Measurements from ENCODE around the gene OR4C3. TPM values are rescaled to one million over a fixed set of nuclear protein-coding genes. Genes with fewer than 3 reads are reported as not detected.
"Not testable (repeated sequence)": the region's sequence is repeated elsewhere in the genome, so short reads cannot be mapped to it uniquely, and the experiment has no call there.

The OR4C3 gene
- total RNA-seq (not detected), polyA plus RNA-seq (ENCODE audit: insufficient read length in 6 of 6) (not detected)
- long read RNA-seq, donor 1: 0 reads
- long read RNA-seq, donor 2: 0 reads
- long read RNA-seq, donor 3: 0 reads
- long read RNA-seq, donor 4: 0 reads
- long read RNA-seq, donor 5: 0 reads
- long read RNA-seq, donor 6: 0 reads
- long read RNA-seq, donor 7: 0 reads
- long read RNA-seq, donor 8: 0 reads
- long read RNA-seq, donor 9: 0 reads
- long read RNA-seq, donor 10: 0 reads
- long read RNA-seq, donor 11: 0 reads
- long read RNA-seq, donor 12: 0 reads

DNA sequence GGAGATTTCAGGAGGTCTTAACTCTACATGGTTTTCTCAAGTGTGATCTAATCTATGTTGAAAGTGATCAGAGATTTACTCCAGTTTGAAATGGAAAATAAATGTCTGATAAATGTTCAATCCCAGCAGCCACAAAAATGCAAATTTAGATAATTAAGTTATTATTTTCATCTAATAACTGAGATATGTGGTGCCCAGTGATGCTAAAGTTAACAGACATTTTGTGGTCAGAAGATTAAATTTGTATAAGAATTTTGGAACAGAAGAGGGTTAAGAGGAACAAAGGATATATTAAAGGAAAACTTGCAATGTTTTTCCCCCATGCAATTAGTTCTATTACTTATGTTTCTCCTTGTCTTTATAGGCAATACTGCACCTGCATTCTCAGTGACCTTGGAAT is at the start of gene OR4C3:
TSS of gene OR4C3 (plus strand) at position 301 of the 400 bp plus-strand sequence. CDS start 102 bp downstream, outside the sequence.
- H3K27me3 ChIP-seq; H3K4me3 ChIP-seq; H3K36me3 ChIP-seq; H3K27ac ChIP-seq; DNase-seq; intact Hi-C loops (cut with DNase I); H3K9me3 ChIP-seq; ATAC-seq; H3K4me1 ChIP-seq: not testable (repeated sequence)

DNA sequence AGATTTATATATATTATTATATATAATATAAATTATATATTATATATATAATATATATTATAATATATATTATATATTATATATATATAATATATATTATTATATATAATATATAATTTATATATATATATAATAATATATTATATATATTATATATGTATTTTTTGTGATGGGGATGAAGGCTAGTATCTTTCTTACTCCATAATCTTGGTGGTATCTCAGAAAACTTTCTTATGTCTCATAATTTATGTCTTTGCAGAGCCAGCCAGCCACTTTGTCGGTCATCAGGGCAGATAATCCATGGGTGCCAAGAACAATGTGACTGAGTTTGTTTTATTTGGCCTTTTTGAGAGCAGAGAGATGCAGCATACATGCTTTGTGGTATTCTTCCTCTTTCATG is 18.8 kb upstream of the OR4C3 start, which contains the start of gene OR4S1:
TSS of gene OR4S1 (plus strand) at position 301 of the 400 bp plus-strand sequence. CDS start at position 301, 0 bp downstream.
- Histone ChIP-seq H3K4me3 (no peak within 1 kb of the TSS), H3K9me3 (no peaks in the 10 kb centered on the region), H3K27me3 (no peaks in the 10 kb centered on the region), H3K4me1 (no peaks in the 10 kb centered on the region), H3K27ac (no peak within 1 kb of the TSS), H3K36me3 (no peaks in the 10 kb centered on the region)
- intact Hi-C loops (cut with DNase I): no loop called here
- ATAC-seq (no peak), DNase-seq (no peak)
- TF ChIP-seq, protein P1, sequence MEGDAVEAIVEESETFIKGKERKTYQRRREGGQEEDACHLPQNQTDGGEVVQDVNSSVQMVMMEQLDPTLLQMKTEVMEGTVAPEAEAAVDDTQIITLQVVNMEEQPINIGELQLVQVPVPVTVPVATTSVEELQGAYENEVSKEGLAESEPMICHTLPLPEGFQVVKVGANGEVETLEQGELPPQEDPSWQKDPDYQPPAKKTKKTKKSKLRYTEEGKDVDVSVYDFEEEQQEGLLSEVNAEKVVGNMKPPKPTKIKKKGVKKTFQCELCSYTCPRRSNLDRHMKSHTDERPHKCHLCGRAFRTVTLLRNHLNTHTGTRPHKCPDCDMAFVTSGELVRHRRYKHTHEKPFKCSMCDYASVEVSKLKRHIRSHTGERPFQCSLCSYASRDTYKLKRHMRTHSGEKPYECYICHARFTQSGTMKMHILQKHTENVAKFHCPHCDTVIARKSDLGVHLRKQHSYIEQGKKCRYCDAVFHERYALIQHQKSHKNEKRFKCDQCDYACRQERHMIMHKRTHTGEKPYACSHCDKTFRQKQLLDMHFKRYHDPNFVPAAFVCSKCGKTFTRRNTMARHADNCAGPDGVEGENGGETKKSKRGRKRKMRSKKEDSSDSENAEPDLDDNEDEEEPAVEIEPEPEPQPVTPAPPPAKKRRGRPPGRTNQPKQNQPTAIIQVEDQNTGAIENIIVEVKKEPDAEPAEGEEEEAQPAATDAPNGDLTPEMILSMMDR (IDR thresholded peaks at IDR 0.05): no peak

DNA sequence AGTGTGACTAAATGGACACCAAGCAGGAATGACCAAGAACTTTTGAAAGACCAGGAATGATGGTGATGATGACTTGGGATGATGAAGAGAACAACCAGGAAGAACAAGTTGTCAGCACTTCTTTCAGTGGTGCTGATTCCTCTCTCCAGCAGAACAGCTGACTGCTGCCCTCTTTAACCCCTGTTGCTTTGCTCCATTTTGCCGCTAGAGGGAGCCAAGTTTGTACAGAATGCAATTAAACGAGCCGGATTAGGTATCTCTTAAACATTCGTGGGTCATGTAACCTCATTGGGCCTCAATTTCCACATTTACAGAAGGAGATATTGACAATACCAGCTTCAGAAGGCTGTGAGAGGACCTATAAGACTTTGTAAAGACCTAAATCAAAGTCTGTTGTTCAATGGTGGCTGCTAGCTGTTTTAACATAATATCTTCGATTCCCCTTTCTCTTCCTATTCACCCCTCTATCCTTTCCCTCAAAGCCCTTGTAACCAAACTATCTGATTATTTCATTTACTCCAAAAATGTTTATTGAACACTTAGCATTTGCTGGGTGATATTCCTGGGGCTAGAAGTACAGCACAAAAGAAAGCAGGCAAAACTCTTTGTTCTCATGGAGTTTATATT is 16.8 kb upstream of the OR4C3 start:
- DNase-seq (peak in 2 of 4 donors; percentile 20 to 41), ATAC-seq (peak; percentile 84)
- no peak overlapping the region for H3K27ac ChIP-seq
- no peaks in the 10 kb centered on the region for H3K4me1 ChIP-seq
- TF ChIP-seq, protein P1 (IDR thresholded peaks at IDR 0.05): peak; percentile 78 to 85
- intact Hi-C loops (cut with DNase I): no loop called here
- H3K4me3 ChIP-seq: no peak overlapping the region
- H3K27me3 ChIP-seq: no peaks in the 10 kb centered on the region
- no peaks in the 10 kb centered on the region for H3K9me3 ChIP-seq
- H3K36me3 ChIP-seq: no peaks in the 10 kb centered on the region

DNA sequence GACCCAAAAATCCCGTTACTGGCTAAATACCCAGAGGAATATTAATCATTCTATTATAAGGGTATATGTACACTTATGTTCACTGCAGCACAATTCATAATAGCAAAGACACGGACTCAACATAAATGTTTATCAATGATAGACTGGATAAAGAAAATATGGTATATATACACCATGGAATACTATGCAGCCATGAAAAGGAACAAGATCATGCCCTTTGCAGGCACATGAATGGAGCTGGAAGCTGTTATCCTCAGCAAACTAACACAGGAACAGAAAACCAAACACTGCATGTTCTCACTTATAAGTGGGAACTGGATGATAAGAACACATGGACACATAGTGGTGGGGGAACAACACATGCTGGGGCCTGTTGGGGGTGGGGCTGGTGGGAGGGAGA is 11.1 kb upstream of the OR4C3 start:
- ATAC-seq; H3K4me3 ChIP-seq; DNase-seq; intact Hi-C loops (cut with DNase I); H3K36me3 ChIP-seq; H3K27ac ChIP-seq; H3K27me3 ChIP-seq; H3K9me3 ChIP-seq; H3K4me1 ChIP-seq: not testable (repeated sequence)

DNA sequence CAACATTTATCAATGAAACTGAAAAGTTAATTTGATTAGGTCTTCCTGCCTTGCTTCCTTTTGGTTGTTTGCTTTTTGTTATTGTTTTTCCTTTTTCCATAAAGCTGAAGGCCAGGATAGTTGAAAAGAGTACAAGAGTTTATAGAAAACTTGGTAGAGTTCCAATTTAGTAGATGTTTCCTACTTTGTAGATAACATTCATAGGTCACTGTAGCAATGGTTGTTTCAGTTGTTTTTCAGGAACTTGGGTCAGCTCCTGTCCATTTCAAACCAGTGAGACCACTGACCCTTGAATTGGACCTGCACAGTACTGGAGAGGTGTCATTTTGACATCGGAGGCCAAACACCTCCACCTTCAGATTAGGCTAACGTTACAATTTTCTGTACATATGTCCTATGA is 4.9 kb upstream of the OR4C3 start:
- H3K9me3 ChIP-seq; H3K27me3 ChIP-seq; H3K27ac ChIP-seq; DNase-seq; intact Hi-C loops (cut with DNase I); H3K36me3 ChIP-seq; H3K4me3 ChIP-seq; ATAC-seq; H3K4me1 ChIP-seq: not testable (repeated sequence)

DNA sequence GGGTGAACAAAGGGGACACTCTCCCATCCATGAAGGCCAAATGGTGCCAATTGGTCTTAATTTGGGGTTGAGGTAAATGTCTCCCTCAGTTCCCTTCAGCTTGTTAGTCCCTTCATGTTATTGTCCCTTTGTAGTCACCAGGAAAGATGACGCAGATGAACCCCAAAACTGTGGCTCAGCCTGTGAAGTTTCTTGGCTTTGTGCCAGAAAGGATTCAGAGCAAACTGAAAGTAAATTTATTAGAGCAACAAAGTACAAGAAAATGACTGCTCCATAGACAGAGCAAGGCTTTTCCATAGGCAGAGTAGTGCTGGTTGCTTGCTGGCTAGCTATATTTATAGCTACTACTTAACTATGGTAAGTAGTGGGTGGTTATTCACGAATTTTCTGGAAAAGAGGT is 16.7 kb downstream of the OR4C3 start:
- H3K4me3 ChIP-seq: no peak overlapping the region
- no peaks in the 10 kb centered on the region for H3K4me1 ChIP-seq
- DNase-seq (no peak), ATAC-seq (no peak)
- TF ChIP-seq, protein P1 (IDR thresholded peaks at IDR 0.05): no peak
- H3K9me3 ChIP-seq: peaks cover 0 to 17% of the 10 kb centered on the region in 2 donors
- no peaks in the 10 kb centered on the region for H3K36me3 ChIP-seq
- H3K27ac ChIP-seq: no peak overlapping the region
- intact Hi-C loops (cut with DNase I): no loop called here
- no peaks in the 10 kb centered on the region for H3K27me3 ChIP-seq

DNA sequence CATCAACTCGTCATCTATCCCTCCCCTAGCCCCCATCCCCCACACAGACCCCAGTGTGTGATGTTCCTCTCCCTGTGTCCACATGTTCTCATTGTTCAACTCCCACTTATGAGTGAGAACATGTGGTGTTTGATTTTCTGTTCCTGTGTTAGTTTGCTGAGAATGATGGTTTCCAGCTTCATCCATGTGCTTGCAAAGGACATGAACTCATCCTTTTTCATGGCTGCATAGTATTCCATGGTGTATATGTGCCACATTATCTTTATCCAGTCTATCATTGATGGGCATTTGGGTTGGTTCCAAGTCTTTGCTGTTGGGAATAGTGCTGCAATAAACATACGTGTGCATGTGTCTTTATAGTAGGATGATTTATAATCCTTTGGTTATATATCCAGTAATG is 17.8 kb downstream of the OR4C3 start:
- H3K36me3 ChIP-seq; H3K27me3 ChIP-seq; DNase-seq; ATAC-seq; H3K4me1 ChIP-seq; intact Hi-C loops (cut with DNase I); H3K4me3 ChIP-seq; H3K27ac ChIP-seq: not testable (repeated sequence)
- peaks cover 0 to 21% of the 10 kb centered on the region in 2 donors for H3K9me3 ChIP-seq

DNA sequence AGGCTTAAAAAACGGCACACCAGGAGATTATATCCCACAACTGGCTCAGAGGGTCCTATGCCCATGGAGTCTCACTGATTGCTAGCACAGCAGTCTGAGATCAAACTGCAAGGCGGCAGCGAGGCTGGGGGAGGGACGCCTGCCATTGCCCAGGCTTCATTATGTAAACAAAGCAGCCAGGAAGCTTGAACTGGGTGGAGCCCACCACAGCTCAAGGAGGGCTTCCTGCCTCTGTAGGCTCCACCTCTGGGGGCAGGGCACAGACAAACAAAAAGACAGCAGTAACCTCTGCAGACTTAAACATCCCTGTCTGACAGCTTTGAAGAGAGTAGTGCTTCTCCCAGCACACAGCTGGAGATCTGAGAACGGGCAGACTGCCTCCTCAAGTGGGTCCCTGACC is 21.6 kb downstream of the OR4C3 start:
- H3K27me3 ChIP-seq; intact Hi-C loops (cut with DNase I); DNase-seq; H3K36me3 ChIP-seq; ATAC-seq; H3K4me1 ChIP-seq; H3K4me3 ChIP-seq; H3K27ac ChIP-seq: not testable (repeated sequence)
- H3K9me3 ChIP-seq: peaks cover 0 to 26% of the 10 kb centered on the region in 2 donors
